Measurements from ENCODE around the gene ECHDC3. TPM values are rescaled to one million over a fixed set of nuclear protein-coding genes. Genes with fewer than 3 reads are reported as not detected.

Gene ECHDC3
- total RNA-seq, 2 experiments from 2014 or later: 1.3 to 1.5 TPM

Other genes with a start within 250 kb of the ECHDC3 start
- gene USP6NL, start 130.7 kb upstream of the ECHDC3 start, total RNA-seq: 1 to 10 TPM; 6.9 to 7.5 TPM
- under 1 TPM; 0.57 to 0.83 TPM for gene PROSER2, start 81.0 kb downstream of the ECHDC3 start, total RNA-seq